HG02642 (cell line): ENCODE data around the gene FGD6.
"Not testable (repeated sequence)": the region's sequence is repeated elsewhere in the genome, so short reads cannot be mapped to it uniquely, and the experiment has no call there.

Experiments
- ATAC-seq: cut with Tn5 transposase; IDR thresholded peaks from one replicate; pipeline ENCODE4 v1.9.1; 2021; ENCODE audit warnings: mild to moderate bottlenecking; ENCODE audit not compliant: unreplicated experiment, poor library complexity

Gene FGD6

GRCh38 chr12:95184121-95184520, 33.1 kb downstream of the FGD6 start:
- no peak for ATAC-seq

GRCh38 chr12:95182868-95183415, 34.3 kb downstream of the FGD6 start:
- ATAC-seq, result no peak

- ATAC-seq, result no peak
Observed at GRCh38 chr12:95181103-95181502, 36.2 kb downstream of the FGD6 start.

- ATAC-seq, result no peak
Observed at GRCh38 chr12:95179011-95179410, 38.3 kb downstream of the FGD6 start.

- no peak for ATAC-seq
Observed at GRCh38 chr12:95178136-95178535, 39.1 kb downstream of the FGD6 start.

DNA sequence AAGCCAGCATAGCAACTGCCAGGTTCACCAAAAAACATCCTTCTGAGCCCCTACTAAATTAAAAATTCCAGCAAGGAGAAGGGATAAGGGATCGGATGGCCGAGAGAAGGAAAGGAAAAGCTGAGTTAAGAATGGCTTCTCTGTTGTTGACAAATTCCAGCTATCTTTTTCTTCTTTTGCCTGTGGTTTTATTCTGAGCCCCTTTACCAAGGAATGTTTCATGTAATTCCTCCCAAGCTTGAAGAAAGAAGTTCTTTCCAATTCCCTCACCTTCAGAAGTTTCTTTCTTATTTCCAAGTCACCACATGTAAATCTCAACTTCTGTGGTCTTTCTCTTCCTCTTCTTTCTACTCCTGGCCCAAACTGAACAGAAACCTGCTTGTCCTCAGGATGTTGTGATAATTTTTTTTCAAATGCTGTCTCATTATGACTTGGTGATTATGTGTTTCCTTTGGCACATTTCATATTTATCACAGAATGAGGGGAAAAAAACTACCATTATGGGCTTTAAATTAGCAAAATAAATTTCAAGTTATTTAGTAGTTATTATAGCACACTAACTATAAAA, 40.0 kb downstream of the FGD6 start:
- ATAC-seq, result no peak

DNA sequence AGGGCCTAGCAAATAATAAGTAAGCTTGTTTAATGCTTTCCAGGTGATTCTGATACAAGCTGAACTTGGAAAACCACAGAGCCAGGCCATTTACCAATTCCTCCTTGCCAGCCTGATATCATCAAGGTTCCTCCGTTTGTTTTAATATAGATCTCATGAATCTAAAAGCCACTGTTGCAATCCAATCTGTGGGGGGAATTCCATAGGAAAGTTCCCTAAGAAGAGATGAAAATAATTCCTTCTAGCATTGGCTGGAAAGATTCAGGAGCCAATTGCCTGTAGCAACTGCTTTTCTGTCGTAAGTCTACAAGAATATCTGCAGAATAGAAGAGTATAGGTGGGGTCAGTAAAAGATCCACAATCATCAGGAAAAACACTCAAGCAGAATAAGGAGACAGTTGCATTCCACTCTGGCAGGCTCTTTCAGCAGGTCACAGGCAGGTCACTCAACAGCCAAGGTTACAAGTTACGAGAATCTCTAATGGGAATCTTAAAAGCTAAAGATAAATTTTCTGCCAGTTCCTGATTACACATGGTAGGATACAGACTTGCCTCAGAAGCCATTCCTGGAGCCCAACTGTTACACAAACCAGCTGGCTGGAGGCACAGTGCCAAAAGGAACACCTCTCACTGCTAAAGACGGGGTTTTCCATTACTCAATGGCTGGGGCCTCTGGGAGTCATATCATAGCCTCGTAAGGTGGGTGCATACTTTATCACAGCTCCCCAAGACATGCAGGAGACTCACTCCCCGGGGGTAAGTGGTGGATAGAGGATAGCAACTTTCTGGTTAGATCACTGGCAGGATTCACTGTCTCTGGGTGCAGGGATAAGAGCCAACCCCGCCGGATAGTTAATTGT, 43.6 kb downstream of the FGD6 start:
- no peak for ATAC-seq

GRCh38 chr12:95169368-95169767, 47.9 kb downstream of the FGD6 start:
- no peak for ATAC-seq

- no peak for ATAC-seq
Observed at GRCh38 chr12:95168746-95169145, 48.5 kb downstream of the FGD6 start.

- ATAC-seq, result no peak
Observed at GRCh38 chr12:95164656-95165055, 52.6 kb downstream of the FGD6 start.

- no peak for ATAC-seq
Observed at GRCh38 chr12:95158919-95159318, 58.3 kb downstream of the FGD6 start.

DNA sequence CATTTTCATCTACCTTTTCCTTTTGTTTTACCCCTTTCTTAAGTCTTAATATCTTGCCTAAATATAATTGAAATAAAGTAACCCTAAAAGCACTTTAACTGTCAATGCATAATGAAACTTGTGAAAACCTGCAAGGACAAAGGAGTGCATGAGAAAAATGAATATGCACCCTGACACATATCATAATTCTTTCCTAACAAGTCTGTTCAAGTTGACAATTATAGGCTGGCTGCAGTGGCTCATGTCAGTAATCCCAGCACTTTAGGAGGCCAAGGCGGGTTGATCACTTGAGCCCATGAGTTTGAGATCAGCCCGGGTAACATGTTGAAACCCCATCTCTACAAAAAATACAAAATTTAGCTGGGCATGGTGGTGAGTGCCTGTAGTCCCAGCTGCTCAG, 65.4 kb downstream of the FGD6 start:
- ATAC-seq, result no peak

DNA sequence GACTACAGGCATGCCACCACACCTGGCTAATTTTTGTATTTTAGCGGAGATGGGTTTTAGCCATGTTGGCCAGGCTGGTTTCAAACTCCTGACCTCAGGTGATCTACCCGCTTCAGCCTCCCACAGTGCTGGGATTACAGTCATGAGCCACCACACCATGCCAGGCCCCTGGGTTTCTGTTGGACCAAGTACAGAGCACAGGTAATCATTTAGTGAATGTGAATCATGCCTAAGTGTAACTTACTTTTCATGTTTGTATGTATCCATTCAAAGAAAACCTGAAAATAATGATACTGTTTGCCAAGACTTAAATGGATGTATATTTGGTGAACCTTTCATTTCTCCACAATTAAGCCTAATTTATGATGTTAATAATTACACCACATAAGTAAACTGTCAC, 65.9 kb downstream of the FGD6 start:
- no peak for ATAC-seq

GRCh38 chr12:95150501-95150900, 66.8 kb downstream of the FGD6 start:
- no peak for ATAC-seq

GRCh38 chr12:95147866-95148265, 69.4 kb downstream of the FGD6 start:
- no peak for ATAC-seq

- ATAC-seq, result no peak
Observed at GRCh38 chr12:95146769-95147168, 70.5 kb downstream of the FGD6 start.

DNA sequence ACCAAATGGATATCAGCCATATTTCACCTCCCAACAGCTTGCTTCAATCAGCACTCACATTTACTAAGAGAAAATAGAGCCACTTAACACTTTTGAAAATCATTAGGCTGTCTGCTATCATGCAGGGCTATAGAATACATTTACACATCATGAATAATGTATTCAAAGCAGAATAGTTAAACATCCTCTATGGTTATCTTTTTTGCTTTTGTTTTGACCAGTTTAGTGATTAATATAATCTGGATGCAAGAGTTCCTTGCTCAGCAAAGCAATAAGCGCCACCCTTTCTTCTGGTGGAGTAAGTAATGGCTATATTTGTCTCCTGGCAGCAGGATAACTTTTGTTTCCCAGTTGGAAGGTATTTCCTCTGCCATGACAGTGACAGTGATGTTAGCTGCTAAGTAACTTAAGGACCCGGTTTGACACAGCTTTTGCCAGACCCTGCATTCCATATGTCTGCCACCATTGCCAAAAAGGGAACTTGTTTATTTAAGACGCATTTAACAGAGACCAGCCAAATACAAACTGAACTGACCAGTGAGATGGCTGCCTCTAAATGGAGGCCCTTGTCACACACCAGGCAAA, 73.6 kb downstream of the FGD6 start:
- no peak for ATAC-seq

- no peak for ATAC-seq
Observed at GRCh38 chr12:95142431-95143151, 74.7 kb downstream of the FGD6 start.

DNA sequence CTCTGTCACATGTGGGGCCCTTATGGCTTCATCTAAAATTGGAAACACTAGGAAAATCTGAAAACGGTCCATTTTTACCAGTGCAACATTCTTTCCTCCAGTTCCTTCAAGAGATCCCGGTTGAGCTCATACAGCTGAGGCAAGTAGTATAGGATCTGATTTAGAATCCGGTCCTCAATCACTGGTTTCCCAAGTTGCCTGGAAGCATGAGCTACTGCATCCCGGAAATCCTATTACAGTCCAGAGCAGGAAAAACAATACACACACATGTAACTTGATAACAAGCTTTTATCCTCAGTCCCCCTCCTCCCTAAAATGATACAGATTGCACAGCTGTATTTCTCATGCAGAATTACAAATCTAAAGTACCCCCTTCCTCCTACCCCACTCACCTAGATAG, 76.0 kb downstream of the FGD6 start:
- no peak for ATAC-seq

GRCh38 chr12:95138031-95138430, 79.2 kb downstream of the FGD6 start:
- not testable (repeated sequence) for ATAC-seq

DNA sequence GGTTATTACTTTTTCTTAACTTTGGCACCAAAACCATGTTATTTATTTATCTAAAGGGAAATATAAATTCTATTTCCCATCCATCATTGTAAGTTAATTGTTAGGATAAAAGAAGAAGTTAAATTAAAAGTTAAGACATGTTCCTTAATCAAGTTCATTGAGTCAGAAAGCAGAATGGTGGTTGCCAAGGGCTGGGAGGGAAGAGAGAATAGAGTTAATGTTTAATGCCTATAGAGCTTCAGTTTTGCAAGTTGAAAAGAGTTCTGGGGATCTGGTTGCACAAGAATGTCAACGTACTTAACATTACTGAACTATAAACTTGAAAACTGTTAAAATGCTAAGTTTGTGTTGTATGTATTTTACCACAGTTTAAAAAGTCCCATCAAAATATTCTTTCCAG, 80.7 kb downstream of the FGD6 start:
- ATAC-seq, result no peak
